ENCODE data around the gene CELA2B.
"Not testable (repeated sequence)": the region's sequence is repeated elsewhere in the genome, so short reads cannot be mapped to it uniquely, and the experiment has no call there.

Gene CELA2B

DNA sequence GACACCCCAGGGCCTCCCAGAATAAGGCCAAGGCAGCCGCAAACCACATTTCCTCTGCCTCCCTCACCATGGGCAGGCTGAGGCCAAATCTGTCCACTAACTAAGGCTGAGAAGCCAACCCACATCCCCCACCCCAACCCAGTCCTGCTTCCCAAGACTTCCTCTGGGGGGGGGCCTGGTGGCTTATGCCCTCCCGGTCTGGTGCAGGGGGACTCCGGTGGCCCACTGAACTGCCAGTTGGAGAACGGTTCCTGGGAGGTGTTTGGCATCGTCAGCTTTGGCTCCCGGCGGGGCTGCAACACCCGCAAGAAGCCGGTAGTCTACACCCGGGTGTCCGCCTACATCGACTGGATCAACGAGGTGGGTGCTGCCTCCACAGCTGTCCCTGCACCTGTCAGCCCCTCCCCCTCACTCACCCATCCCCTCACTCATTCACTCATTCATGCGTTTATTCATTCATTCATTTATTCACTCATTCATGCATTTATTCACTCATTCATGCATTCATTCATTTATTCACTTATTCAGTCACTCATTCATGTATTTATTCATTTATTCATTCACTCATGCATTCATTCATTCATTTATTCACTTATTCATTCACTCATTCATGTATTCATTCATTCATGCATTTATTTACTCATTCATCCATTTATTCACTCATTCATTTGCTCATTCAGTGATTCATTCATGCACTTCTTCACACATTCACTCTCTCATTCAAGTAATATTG lies 30.3 kb upstream of the CELA2B start:
- no peak for DNase-seq

DNA sequence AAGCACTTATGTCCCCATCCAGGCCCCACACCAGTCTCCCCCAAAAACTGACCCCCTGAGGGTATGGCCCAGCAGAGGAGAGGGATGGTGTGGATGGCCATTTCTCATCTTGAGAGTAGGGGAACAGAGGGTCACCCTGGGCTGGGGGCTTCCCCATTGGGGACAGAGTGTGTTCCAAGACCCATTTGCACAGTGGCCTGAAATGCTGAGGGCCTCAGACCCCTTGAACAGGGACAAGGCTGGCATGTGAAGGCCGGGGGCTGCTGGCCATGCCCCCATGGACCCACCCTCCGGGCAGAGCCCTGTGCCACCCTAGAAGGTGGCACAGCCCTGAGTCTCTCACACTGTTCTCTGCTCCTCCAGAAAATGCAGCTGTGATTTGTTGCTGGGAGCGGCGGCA lies 29.7 kb upstream of the CELA2B start:
- no peak for DNase-seq

DNA sequence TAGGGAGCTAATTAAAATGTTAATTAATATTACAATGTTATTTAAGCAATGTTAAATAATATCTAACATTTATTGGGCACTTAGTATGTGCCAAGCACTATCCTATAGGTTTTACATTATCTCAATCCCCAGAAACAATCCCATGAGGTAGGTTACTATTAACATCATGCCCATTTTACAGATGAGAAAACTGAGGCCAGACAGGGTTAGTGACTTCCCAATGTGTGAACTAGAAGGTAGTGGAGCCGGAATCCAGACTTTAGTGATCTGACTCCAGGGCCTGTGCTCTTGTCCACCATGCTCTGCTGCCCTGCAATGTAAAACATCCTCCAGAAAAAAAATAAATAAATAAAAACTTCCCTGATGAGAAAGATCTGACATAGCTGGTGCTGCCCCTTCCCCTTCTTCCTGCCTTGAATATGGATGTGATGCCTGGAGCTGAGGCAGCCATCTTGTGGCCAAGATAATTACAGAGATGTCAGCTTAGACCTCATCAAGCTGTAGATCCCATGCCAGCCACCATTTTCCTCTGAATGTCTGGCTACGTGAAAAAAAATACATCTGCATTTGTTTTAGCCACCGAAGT lies 26.9 kb upstream of the CELA2B start:
- no peak for DNase-seq

DNA sequence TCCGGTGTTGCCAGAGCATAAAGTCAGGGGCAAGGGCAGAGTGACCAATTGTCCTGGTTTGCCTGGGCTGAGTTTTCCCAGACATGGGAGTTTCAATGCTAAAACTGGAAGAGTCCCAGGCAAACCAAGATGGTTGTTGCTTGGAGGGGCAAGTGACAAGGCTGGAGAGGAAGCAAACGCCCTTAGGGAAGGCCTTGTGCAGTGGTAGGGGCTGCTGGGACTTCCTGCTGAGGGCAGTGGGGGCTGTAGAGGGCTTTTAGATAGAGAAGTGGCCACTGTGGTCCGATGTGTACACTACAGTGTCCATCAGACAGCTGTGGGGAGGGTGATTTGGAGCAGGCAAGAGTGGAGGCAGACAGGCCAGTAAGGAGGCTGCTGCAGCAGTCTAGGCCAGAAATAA lies 26.3 kb upstream of the CELA2B start:
- DNase-seq, result no peak

DNA sequence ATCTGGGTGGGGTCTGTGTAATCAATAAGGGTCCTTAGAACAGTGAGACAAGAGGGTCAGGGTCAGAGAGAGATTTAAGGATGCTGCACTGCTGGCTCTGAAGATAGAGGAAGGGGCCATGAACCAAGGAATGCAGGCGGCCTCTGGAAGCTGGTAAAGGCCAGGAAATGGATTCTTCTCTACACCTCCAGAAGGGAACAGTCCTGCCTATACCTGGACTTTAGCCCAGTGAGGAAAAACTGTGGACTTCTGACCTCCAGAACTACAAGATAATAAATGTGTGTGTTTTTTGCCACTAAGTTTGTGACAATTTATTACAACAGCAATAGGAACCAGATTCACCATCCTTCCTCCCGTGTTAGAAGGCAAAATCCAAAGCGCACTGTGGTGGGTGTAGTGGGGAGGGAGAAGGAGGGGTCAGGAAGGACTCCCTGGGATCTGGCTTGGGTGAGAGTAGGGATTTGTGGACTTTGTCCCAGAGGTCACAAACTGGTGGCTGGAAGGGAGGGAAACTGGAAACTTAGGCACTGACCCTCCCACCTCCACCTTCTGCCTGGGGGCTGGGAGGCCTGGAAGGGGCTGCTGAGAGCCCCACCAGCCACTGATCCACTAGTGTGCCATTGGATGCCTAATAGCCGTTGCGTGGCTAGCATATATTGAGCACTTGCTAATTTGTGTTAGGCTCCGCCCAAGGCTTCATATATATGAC lies 24.7 kb upstream of the CELA2B start:
- no peak for DNase-seq

DNA sequence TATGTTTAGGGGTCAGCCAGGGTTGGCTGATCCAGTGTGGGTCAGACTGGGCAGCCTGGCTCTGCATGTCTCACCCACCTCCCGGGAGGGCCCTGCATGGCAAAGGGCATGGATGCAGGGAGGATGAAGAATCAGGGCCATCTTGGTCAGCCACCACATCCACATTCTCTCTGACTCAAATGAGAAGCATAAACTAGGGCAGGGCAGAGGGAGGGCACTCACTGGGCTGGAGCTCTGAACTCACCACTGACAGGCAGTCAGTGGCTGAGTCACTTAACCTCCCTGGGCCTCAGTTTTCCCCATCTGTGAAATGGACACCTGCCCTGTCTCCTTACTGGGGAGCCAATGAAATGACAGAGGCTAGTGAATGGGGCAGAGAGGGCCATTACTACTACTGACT lies 23.7 kb upstream of the CELA2B start:
- DNase-seq, result no peak

DNA sequence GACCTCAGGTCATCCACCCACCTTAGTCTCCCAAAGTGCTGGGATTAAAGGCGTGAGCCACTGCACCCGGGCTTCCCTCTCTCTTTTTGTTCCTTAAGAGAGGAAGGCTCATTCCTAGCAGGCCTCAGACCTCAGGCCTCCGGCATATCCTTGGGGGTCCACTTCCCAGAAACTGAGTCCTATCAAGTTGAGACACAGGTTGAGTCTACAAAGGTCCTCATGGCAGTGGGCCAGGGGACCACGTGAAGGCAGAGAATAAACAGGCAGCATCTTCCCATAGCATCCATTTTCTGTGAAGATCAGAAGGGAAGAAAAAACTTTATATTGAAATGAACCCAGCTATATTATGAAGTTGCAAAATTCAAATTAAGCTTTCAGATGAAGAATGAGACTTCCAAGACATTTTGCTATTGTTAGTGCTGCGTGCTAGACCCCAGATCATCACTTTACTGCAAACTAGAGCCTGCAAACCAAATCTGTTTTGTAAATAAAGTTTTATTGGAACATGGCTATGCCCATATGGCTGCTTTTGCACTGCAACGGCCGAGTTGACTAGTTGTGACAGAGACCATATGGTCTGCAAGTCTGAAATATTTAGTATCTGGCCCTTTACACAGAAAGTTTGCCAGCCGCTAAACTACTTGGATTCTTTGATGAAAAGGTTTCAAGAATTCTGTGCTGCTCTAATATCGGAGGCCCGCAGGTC lies 22.9 kb upstream of the CELA2B start:
- no peak for DNase-seq

DNA sequence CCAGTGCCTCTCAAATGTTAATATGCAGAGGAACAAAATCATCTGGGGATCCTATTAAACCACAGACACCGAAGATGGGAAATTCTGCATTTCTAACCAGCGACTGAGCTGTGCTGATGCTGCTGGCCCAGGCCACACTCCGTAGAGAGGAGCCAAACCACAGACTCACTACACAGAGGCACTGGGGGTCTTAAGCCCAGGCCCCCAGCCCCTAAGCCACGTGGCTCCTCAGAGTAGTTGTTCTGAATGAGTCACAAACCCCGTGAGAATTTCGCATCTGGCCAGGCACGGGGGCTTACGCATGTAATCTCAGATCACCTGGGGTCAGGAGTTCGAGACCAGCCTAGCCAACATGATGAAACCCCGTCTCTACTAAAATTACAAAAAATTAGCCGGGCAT lies 22.2 kb upstream of the CELA2B start:
- peak; percentile 55 for DNase-seq

DNA sequence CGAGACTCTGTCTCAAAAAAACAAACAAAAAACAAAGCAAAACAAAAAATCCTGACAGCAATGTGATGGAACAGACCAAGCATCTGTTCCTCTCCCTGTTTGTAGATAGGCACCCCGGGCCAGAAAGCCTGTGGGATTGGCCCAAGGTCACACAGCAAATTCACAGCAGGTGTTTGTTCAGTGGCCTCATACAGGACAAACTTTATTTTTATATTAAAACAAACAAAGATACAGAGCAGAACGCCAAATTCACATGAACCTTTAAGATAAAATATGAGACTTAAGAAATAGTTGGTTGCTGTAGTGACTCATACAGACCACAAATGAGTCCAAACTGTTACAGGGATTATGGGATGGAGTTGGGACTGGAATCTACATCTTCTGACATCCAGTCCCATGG lies 21.6 kb upstream of the CELA2B start:
- peak; percentile 67 for DNase-seq

DNA sequence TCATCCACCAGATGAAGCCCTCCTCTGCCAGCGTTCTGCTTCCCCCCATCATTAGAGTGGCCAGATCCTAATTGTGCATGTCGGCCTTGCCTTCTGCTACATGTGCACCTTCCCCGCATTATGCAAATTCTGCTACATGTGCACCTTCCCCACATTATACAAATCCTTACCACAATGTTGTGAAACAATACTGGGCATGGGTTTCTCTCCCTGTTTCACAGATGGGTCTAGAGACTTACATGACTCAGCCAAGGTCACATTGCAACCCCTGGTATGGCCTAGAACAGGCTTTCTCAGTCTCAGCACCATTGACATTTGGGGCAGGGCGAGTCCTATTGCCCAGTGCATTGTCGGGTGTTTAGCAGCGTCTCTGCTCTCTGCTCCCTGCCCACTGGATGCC lies 20.4 kb upstream of the CELA2B start:
- DNase-seq, result peak; percentile 13

DNA sequence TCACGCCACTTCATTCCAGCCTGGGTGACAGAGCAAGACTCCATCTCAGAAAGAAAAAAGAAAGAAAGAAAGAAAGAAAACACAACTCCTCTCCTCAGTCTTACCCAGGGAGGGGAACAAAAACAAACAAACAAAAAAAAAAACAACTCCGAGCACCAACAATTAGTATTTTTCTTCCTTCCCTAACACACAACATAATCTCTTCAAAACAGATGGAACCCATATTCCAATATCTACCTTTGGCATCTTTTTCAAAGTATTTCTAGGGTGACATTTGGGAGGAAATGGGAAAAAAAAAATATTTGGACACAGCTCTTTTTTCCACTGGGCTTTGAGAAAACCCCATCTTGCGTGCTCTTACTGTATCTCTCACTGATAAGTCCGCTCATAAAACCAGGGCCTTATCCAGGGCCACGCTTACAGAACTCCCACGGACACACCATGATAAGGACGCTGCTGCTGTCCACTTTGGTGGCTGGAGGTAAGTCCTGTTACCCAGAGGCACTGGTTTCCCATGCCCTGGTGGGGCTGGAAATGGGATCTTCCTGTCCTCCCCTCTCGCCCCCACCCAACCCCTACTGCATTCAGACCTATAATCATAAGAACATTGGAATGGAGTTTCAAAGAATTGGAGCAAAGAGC lies 19.5 kb upstream of the CELA2B start, which contains the start of gene CELA2A:
TSS of gene CELA2A (plus strand) at position 420 of the 642 bp plus-strand sequence. CDS start at position 442, 22 bp downstream.
- DNase-seq, result no peak

DNA sequence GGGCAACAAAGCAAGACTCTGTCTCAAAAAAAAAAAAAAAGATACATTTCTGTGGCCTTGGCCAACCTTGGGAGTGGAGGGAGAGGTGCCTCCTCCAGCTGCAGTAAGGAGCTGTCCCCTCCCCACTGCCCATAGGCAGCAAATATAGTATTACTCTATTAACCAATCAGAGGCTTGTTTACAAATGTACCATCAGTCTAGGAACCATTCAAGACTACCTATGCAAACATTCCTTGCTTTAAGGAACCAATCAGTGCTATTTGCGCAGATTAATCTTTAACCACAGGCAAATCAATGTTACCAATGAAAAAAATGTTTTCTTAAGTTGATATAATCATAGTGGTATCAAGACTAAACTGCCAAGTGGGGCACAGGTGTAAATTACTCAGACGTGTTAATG lies 18.3 kb upstream of the CELA2B start:
- no peak for DNase-seq

DNA sequence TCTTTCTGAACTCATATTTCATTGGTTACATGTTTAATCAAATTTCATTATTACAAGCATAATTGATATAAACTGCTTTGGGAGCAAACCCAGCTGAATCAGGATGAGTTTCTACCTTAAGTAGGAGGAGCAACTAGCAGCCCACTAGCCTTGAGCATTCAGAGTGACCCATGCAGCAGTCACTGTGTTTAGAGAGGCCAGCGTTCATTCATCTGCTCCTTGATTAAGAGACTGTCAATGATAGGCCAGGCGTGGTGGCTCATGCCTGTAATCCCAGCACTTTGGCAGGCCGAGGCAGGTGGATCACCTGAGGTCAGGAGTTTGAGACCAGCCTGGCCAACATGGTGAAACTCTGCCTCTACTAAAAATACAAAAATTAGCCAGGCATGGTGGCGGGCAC lies 17.5 kb upstream of the CELA2B start:
- not testable (repeated sequence) for DNase-seq

DNA sequence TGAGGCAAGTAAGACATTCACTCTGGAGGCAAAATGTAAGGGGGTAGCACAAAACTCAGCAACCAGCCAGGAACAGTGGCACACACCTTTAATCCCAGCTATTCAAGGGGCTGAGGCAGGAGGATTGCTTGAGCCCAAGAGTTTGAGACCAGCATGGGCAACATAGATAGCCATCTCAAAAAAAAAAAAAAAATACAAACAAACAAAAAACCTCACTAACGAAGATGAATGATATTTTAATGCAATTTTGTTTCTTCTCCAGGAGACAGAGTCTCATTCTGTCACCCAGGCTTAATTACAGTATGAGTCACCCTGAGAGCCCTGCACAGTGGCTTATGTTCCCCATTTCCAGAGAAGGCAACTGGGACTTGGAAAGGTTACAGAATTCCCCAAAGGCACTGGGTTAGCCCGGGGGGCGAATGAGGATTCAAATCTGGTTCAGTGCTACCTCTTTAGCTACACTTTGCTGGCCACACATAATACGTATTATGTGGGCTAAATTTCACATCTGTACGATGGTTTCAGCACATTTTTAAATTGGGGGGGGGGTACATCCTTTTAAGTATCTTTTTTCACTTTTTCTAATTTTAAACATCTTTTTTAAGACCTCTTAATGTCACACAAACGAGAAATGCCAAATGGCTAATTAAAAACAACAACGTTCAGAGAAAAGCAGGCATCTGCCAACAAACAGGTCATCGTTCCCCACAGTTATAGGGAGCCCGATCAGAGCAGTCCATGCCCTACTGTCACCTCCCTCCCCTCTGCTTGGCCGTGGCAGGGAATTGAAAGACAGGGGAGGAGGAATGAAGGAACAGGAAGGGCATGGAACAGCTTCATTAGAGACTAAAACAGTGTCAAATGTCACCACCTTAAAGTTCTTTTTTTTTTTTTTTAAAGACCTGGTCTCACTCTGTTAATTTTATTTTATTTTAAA lies 15.9 kb upstream of the CELA2B start:
- DNase-seq, result no peak

DNA sequence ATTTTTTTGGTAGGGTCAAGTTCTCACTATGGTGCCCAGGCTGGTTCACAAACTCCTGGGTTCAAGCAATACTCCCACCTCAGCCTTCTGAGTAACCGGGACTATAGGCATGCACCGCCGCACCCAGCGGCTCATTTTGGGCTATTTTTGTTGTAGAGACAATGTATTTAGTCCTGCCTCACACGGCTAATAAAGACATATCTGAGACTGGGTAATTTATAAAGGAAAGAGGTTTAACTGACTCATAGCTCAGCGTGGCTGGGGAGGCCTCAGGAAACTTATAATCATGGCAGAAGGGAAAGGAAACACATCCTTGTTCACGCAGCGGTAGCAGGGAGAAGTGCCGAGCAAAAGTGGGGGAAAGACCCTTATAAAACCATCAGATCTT lies 15.2 kb upstream of the CELA2B start:
- no peak for DNase-seq

DNA sequence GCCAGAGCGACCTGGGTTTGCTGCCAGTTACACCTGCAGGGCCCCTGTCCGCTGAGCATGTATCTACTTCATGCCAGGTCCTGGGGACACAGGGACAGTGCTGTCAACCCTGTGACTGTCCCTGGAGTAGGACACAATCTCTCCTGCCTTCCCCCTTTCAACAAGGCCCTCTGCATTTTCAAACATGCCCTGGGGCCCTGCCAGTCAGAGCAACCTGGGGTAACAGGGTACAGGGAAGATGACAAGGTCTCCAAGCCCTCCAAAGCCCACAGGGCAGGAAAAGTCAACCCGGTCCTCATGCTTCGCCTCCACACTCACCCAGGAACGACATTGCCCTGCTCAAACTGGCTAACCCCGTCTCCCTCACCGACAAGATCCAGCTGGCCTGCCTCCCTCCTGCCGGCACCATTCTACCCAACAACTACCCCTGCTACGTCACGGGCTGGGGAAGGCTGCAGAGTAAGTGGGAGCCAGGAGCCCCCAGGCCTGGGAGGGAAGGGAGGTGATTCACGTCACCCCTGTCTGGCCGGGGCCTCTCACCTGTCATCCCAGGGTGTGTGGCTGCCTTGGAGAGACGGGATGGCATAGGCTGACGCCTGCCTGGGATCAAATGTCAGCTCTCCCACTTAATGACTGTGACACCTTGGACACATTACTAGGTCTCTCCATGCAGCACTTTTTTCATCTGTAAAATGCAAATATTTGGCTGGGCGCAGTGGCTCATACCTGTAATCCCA lies 12.7 kb upstream of the CELA2B start:
- DNase-seq, result not testable (repeated sequence)

DNA sequence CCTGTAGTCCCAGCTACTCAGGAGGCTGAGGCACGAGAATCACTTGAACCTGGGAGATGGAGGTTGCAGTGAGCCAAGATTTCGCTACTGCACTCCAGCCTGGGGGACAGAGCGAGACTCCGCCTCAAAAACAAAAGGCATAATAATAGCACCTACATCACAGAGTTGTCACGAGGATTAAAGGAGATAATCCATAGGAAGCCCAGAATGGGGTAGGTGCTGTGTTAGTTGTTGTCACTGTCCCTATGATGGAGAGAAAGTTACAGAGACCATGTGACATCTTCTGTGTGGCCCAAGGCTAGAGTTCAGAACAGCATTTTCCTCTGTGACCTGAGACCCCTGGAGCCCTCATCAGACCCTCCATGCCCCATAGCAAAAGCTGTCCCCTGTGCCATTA lies 12.0 kb upstream of the CELA2B start:
- DNase-seq, result not testable (repeated sequence)

DNA sequence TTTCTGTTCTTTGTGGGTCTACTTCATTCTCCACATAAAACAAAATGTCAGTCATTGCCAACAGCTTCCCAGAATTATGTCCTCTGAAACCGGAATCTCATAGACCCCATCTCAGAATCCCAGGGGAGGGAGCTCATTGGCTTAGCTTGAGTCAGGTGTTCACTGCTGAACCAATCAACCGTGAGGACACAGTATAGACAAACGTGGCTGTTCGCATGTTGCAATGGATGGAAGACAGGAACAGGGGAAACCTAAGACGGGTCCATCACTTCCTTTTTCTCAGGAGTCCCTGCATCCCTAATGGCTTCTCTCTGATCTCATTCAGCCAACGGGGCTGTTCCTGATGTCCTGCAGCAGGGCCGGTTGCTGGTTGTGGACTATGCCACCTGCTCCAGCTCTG lies 10.2 kb upstream of the CELA2B start:
- no peak for DNase-seq

DNA sequence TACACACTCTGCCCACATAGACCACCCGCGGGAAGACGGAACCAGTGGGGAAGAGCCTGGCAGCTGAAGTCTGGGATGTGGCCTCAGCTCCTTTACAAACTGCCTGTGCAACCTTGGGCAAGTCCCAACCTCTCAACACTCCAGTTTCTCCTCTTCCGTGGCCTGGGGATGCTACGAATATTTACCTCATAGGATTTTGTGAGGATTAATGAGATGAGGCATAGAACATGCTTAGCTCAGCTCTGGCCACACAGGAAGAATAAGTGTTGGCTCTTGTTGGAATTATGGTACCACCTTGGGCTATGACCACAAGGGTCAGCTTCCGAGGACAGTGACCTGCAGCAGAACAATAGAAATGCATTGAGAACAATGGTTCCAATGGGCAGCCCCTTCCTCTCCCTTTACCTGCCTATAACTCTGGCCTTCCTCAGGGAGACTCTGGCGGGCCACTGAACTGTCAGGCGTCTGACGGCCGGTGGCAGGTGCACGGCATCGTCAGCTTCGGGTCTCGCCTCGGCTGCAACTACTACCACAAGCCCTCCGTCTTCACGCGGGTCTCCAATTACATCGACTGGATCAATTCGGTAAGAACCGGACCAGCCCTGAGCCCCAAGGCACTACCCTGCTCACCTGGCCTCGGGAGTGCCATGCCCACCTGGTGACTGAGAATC lies 8.8 kb upstream of the CELA2B start:
- not testable (repeated sequence) for DNase-seq

DNA sequence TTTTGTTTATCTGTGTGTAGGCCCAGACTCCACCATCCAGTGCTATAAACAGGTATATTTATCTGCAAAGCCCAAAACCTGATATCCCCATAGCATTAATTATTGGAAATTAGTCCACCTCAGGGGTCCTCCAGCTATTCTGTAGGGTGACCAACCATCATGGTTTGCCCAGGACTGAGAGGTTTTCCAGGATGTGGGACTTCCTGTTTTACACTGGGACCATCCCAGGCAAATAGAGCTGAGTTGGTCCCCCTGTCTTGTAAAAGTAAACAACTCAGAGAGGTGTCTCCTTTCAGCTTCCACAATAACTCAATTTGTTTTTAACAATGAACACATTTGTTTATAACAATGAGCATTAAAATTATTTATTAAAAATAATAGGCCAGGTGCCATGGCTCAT lies 7.8 kb upstream of the CELA2B start:
- no peak for DNase-seq
